Stimulated activated CD4-positive, alpha-beta T cell treated with anti-CD3 and anti-CD28 coated beads, Interleukin-4, amount 100 ng/mL, for 48 hours (primary cell): ENCODE results near the gene MLLT1.

Experiments
- DNase-seq, 2 donors: peaks; one replicate each; pipeline ENCODE4 v3.0.0-alpha.2; 2020; ENCODE audit warnings: low read depth in 2 of 2

The MLLT1 gene

DNA sequence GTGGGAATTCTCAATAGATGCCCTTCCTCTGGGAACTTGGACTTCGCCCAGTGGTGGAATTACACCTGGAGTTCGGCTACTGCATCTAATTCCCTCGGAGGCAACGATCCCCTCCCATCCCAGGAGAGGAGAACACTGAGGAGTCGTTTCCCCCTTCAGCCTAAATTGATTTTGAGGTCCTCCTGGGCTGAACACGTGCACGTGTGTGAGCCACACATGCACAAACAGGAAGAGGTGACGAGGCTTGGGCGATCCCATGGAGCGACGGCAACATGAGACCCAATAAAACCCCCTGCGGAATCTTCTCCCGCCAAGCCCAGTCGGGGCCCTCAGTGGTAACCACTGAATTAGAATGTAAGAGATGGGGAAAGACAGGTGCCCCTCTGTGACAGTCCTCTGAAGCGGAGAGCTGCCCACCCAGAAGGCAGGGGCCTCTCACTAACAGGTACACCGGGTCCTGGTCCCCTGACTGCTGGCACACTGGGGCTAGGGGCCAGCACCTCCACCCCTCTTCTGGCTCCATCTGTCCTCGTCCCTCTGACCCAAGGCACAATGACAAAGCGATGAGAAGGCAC is 4.5 kb downstream of the MLLT1 start:
- DNase-seq = no peak

DNA sequence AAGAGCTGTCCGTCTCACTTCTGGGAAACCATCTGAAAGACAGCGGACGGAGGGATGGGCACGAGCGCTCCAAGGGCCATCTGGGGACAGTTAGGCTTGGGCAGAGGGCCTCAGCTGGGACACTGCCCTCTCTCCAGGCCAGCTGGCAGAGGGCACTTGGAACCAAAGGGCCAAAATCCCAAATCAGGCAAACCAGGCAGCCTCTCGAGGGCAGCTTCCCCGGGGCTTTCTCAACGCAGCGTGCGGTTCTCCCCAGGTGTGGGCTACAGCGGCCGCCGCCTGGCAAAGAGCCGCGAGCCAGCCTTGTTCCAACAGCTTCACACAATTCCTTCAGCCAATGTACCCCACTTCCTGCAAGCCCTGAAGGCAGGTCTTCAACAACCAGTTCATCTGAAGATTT is 5.0 kb downstream of the MLLT1 start:
- no peak for DNase-seq

DNA sequence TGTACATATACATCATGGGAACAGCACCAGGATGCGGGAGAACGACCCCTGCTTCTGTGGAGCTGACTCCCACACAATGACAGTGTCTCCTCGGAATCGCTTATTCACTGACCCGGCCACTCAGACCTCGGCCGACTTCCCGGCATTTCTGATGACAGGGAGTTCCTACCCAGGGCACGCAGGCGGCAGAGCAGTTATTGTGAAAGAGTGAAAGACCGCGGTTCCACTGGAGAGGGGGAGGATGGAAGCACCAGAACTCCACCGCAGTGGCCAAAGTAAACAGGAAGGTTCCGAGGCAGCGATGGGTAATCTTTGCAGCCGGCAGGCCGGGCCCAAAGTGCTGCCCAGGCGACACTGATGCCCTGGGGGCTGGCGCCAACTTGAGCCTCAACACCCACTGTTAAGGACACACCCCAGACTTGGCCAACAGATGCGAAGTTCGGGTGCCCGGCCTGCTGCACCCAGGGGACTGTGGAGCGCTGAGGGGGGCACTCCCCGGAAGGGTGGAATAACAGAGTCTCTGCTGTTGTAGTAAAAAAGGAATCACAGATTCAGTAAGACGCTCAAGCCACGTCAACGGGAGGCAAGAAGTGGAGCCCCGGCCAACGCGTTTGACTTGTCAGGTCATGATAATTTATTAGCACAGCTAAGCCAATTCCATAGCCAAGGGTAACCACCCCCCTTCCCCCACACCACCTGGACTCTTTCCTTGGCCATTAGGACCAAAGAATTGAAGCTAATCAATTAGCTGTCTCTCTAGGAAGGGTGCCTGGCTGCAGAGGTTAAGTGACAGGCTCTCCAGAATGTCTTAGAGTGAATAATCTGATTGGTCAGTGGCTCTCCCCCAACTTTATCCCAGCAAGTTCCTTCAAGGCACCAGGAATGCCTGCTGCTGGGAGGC is 5.8 kb downstream of the MLLT1 start:
- DNase-seq = no peak

DNA sequence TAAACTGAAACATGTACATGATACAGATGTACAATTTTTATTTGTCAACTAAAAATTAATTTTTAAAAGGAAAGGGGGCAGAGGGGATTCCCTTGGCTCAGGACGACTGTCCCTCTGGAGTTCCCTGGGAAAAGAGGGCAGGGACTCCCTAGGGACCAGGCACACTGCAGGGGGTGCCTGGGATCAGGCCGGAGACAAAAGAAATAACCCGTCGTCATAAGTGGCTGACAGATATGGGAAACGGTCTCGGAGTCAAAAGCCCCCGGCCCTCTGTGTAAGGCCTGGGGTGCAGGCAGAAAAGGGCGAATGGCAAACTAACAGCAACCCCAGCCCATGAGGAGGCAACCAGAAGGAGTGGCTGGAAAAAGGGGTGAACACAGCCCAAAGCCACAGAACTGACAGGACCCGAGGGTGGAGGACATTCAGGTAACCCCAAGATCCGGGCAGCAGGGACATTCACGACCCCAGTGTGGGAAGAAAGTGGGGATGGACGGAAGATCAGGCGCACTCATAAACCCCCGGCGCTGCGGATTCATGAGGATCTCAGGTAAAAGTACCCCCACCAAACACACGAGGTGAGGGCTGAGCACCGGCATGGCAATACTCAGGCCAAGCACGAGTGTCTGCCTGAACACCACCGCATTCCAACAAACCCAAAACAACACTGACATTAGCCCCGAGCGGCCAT is 6.7 kb downstream of the MLLT1 start:
- DNase-seq = no peak

DNA sequence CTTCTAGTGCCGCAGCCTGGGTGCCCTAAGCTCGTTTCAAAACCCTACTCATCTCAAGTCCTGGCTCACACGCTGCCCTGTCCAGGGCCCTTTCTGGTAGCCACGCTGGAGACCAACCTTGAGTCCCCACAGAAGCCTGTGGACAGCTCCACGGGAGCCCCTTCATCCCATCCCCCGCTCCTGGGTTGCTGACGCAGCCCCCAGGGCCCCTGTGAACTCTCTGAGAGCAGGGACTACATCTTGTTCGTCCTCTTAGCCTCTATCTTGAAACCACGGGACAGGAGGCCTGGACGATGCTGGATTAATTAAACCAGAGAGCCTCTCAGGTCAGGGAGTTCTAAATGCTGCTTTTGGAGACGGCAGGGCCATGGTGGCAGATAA is 7.4 kb downstream of the MLLT1 start:
- no peak for DNase-seq

DNA sequence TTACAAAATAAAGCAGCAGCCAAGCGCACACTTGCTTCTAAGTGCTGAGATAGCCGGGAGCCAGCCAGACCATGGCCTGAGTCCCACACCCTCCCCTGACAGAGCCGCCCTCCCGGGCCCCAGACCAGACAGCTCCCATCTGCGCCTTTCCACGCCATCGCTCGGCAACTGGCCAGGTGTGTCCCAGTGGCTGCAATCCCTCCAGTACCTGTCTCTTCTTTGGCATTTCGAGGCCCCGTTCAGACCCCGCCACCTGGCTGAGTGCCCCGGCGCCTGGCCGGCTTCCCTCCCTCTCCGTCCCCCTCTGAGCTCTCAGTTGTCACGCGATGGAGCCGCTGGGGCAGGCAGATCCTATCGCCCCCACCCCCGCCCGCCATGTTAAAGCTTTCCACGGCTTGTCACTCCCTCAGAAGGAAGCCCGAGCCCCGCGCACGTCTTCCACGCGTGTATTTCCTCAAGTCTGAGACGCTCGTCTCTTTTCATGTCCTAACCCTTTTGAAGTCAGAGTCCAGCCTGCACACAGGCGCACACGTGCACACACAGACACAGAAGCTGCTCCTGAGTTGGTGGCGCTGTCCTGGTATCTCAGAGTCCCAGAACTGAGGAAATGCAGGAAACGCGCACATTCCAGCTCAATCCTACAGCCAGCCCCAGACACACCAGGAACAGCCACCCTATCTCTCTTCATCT is 7.9 kb downstream of the MLLT1 start:
- DNase-seq = no peak

DNA sequence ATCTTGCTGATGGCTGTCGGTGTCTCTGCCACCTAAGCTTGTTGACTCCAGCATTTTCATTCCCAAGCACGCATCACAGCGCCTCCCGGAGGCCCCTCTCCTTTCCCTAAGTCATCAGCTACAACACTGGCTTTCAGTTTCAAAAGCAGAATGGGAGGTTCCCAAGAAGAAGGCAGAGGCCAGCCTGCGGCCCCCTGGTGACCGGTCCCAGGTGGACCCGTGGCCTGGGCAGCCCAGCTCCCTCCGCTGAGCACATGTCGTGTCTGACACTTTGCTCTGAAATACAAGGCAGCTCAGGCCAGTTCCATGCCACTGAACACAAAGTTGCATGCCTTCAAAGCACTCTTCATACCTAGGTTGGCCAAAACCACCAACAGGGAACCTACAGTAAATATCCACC is 8.5 kb downstream of the MLLT1 start:
- DNase-seq = no peak

DNA sequence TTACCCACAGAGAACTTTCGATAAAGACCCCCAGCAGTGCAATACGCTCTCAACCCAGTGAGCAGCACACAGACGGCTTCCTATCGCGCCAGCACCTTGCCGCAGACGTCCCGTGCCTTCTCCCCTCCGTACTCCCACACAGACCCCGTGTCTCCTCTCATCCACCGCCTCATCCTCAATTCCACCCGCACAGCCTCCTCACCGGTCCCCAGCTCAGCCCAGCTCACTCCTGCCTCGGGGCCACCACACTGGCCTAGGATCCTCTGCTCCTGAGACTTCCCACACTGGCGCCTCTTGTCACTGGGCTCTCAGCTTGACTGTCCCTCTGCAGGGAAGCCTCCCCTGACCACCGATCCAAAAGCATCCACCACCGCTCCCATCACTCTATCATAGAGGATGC is 9.0 kb downstream of the MLLT1 start:
- DNase-seq = no peak

DNA sequence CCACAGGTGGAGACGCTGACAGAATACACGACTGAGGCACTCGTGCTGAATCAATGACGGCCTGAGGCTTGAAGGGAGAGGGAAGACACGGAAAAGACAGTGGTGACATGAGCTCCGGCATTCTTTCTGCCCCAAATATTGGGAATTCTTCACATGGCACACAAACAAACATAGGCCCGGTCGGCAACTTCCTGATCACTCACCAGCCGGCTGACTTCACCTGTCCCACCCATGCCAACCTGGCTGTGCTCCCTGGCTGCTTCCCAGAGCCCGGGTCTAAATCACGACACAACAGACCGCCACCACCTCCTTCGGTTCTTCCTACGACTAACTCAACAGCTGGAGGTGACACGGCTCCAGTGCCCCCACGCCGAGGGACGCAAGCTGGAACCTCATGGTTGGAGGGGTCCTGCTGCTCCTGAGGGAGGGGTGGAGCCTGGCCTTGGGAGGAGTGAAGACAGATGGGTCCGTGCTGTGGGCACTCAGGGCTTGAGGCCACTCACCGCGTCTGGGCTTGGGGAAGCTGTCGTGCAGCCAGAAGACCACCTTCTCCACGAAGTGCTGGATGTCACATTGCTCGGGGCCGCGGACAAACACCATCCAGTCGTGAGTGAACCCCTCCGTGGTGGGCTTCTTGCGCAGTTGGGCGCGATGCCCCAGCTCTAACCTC is 9.6 kb downstream of the MLLT1 start:
- no peak for DNase-seq

DNA sequence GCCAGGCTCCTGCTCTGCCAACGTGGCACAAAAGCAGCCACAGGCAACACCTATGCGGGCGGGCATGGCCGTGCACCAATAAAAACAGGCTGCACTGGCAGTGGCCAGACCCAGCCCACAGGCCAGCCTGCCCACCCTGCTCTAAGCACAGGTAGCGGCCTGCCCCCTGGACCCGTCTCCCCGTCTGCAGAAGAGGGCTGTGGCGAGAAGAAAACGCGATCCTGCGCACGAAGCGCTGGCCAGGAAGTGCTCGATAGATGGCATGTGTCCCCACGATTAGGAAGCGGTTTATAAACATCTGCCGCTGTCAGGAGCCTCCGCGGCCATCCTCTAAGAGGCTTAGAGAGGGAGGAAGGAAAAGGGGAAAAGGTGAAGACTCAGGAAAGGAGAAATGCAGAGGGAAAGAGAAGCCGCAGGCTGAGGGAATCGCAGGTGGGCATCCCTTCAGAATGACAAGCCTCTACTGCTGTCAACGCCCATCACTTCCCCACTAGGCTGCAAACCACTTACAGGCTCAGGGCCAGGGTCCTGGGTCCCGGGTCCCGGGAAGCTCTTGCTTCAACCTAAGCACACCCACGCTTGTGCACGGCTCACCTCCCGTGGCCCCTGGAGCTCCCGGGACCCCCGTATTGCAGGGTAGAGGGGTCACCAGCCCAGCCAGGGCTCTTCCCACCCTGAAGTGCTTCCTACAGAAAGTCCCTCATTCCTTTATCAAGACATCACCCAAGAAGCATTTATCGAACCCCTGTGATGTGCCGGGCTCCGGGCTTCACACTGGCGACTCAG is 10.5 kb downstream of the MLLT1 start:
- DNase-seq = no peak

DNA sequence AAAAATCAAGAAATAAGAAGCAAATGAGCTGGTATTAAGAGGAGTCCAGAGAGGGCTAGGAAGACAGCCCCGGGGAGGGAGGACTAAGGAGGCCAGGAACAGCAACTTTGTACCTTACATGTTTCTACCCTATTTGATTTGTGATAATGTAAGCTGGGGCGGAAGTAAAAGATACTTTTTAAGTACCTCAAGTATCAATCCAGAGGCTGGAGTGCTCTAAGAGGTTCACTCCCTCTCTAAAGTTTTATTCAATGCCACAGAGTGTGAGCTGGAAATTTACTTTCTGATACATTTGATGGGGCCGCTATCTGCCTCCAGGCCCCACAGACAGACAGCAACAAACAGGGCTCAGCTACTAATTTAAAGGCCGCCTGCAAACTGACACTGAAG is 11.4 kb downstream of the MLLT1 start:
- no peak for DNase-seq

DNA sequence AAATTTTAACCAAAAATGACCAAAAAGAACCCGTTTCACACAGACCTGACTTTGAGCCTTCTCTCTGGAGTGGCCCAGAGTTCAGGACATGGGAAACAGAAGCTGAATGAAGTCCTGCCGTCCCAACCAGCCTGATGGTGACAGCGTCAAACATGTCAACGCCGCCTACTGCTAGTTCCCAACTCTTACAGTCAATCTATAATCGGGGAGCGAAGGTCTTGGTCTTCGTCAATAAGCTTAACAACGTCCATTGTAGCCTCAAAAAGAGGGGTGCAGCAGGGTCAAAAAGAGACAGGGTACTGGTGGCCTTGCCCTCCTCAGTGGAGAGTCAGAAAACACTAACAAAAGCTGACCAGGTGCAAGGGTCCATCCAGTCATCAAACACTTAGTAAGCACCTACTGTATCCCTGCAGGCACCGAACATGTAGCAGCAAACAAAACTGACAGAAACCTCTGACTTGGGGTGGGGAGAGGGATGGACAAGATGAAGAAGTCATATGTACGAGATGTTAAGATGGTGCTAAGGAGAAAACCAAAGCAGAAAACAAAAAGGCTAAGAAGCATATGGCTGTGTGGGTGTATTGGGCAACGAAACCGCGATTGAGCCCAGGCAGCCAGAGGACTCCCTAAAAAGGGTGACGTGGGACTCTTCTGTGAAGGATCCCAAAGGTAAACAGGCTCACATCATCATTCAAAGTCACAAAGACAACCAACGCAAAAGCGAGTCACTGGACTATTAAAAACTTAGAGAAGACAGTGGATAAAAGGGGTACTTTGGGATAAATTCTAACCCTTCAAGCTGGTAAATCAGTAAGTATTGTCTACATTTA is 12.0 kb downstream of the MLLT1 start:
- no peak for DNase-seq

DNA sequence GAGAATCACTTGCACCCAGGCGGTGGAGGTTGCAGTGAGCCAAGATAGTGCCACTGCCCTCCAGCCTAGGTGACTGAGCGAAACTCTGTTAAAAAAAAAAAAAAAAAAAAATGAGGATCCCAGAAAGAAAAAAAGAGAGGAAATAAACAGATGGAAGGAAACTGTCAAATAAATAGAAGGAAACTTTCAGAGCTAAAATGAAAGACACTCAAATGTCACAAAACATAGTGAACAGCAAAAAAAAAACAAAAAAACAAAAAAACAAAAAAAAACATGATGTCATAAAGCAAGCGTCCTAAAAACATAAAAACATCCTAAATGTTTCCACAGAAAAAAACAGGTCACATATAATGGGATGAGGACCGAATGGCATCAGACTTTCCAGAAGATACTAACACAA is 15.0 kb downstream of the MLLT1 start:
- no peak for DNase-seq

DNA sequence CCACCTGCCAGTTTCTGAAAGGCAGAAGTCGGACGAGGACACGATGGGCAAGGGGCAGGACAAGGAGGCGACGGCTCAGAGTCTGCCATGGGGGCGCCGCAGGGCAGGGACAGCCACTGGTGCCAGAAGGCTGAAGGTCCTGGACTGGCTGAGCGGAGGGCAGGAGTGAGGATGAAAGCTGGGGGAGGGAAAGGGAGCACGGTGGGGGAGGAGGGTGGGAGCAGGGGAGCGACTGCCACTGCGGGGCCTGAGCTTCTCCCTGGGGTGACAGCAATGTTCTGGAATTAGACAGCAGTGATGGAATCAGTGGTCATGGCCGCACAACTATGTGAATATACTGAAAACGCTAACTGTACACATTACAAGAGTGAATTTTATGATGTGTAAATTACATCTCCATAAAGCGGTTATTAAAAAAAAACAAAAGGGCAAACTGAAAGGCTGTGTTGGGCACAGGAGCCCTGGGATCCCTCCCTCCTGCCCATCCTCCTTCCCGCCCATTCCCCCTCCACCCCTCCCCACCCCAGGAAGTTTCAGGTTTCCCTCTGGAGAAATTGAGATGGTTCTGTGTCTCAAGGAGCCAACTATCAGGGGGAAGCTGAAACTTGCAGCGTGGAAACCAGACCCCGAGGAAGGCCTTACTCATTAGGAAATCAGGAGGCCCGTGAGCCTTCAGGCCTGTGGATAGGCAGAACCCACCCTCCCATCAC is 15.9 kb downstream of the MLLT1 start:
- no peak for DNase-seq

DNA sequence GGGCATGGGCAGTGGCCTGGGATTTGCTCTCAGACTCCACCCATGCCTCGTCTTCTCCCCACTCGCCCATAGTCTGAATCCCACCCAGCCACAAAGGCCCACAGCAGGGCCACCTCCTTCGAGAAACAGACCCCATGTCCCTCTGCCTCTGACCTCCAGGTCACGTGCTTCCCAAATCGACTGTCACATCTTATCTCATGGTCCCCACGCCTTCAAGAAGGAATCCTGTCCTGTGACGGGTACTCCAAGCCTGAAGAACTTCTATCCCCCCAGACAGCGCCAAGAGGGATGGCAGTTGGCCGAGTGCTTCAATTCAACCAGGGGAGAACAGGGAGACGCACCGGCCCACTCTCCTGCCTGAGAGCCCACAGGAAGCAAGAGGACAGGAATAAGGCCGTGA is 16.5 kb downstream of the MLLT1 start:
- no peak for DNase-seq

DNA sequence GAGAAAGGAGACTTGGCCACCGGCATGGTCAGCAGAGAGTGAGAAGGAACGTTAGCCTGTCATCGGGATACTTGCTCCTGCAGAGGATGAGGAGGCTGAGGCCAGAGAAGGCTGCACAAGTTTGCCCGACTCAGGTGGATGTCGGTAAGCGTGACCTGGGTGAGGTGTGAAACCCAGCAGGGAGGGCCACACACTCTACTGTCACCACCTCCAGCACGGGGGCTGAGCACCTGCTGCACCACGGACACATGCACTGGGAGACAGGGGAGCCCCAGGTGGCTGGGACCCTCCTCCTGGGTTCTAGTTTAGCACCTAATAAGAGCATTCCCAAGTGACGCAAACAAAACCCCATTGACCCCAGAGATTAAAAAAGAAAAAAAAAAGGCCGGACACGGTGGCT is 17.3 kb downstream of the MLLT1 start:
- DNase-seq = no peak

DNA sequence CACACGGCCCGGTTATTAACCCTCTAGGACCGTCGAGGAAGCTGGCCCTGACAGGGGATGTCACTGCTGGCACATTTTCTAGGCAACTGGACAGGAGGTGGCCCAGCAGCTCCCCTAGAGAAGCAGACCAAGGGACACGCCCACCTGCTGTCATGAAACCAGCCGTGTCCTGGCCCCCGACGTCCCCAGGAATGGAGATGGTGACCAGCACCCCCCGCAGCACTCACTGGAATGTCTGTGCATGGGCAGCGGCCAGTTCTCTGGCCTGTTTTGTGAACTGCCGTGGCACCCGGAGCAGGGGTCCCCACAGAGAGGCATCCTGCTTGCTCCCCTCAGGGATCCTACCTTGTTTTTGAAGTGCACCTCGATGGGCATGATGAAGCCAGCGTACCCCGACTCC is 17.9 kb downstream of the MLLT1 start:
- DNase-seq = no peak

DNA sequence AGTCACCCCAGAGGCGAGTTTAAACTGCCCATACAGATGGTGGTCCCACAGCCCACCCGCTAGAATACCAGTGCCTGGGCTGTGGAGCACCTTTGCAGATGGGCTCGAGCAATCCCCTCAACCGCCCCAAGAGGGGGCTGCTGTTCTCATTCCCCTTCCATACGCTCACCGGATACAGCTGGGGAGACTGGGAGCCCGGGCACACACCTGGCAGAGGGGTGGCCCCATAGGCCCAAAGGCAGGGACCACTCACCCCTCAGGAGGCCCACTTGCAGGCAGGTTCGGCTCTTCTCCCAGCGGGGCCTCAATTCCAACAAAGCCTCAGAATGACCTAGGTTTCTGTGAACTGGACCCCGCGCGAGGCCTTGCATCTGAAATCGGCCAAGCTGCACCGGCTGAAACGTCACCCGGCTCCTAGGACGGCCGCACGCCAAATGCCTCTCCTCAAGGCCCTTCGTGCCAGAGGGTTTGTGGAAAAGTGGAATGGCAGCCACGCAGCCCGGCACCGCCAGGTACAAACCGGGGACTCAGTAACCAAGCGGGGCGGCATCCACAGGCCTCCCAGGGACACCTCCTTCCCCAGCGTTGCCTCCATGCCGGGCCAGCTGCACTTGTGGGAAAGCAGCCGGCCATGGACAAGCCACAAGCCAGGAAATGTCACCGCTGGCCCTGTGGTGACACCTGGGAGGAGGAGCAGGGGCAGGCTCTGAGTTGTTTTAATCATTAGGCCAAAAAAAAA is 18.7 kb downstream of the MLLT1 start:
- no peak for DNase-seq

DNA sequence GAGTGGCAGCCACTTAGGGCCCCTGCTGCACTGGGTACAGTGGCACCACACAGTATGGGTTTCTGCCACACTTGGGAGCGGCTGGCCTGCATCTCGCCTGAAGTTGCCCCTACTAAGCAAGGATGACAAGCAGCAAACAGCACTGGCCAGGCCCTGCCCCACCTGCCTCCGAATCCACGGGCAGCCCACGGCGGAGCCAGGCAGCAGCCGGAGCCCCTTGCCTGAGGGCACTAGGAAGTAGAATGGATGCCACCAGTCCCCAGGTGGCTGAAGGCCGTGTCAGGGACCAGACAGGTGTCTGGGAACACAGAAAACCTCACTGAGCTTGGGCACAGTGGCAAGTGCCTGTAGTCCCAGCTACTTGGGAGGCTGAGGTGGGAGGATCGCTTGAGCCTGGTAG is 19.4 kb downstream of the MLLT1 start:
- DNase-seq = no peak
